ENCODE measurements around the gene CACNA1I.

CACNA1I gene

GRCh38 chr22:39738746-39739145, 168.2 kb downstream of the CACNA1I start:
- no peak for DNase-seq (ENCODE audit: low spot score)

Data from LoVo (cell line).